HG03060 (cell line): ENCODE results near the gene ENO3.

Experiments
- ATAC-seq: cut with Tn5 transposase; IDR thresholded peaks from one replicate; pipeline ENCODE4 v1.9.1; 2021; ENCODE audit warnings: low read depth, moderate number of reproducible peaks; ENCODE audit not compliant: unreplicated experiment

Gene ENO3

DNA sequence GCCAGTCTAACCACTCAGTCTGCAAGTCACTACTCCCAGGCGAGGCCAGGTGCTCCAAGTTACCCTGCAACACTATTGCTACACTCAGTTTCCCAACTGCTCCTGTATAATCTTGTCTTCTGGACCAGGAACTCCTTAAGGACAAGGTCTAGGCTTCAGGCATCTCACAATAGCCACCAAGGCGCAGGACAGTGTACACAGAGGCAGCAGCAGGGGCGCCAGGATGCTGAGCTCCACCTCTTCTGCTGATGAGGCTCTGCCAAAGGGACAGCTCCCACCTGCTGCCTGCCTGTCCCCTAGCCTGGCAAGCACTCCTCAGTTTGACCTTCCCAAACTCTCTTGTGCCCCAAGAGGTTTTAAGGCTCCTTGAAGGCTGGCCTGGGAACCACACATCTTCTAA, 14.5 kb upstream of the ENO3 start:
- no peak for ATAC-seq

GRCh38 chr17:4937553-4937952, 13.4 kb upstream of the ENO3 start:
- ATAC-seq: no peak

DNA sequence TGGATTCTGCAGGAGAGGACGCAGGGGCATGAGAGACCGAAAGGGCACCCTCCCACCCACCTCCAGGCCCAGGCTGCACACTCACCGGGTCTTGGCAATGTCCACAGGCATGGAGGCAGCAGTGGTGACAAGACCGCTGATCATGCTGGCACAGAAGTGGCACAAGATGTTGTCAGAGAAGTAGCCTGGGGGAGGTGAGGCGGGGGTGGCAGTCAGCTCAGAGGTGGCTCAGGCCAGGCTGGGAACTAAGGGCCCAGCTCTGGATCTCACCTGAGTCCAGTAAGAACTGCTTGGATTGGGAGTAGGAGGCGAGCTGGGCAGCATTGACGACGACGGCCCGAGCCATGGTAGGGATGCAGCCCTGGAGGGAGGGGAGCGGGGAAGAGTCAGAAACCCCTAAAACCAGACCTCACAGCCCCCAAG, 12.8 kb upstream of the ENO3 start:
- ATAC-seq: no peak

- no peak for ATAC-seq
Measured at GRCh38 chr17:4938688-4939545, 12.0 kb upstream of the ENO3 start.

GRCh38 chr17:4939546-4939795, 11.4 kb upstream of the ENO3 start:
- ATAC-seq: no peak

- peak; percentile 80 for ATAC-seq
Measured at GRCh38 chr17:4939796-4940554, 10.9 kb upstream of the ENO3 start, which contains the start of the genes RNF167 and SLC25A11. Gene RNF167, plus strand, starts transcription at chr17:4940268. Its CDS starts 642 bp downstream, at chr17:4940910. Gene SLC25A11, minus strand, starts transcription at chr17:4940046. Its CDS starts 136 bp downstream, at chr17:4939910.

DNA sequence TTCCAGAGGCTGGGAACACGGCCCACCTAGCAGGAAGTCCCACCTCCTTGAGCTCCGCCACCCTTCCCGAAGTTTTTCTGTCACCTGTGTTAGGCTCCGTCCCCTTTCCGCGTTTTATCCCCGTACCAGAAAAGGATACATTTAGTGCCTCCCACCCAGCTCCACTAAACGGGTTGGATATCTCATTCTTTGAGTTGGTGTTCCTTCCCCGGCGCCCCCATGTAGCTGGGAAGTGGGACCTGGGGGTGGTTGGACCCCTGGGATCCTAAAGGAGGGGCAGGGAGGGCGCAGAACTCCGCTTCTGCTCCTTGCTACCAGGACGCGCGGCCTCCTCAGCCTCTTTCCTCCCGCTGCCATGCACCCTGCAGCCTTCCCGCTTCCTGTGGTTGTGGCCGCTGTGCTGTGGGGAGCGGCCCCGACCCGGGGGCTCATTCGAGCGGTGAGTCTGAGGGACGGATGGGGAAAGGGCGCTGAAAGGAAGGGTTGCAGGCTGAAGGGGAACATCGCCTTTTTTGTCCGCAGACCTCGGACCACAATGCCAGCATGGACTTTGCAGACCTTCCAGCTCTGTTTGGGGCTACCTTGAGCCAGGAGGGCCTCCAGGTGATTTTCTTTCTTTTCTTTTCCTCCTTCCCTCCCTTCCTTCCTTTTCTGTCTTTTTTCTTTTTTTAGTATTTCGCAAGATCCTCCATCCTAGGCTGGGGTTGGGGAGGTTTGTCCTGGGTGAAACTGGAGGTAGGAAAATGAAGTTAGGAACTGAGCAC, 10.2 kb upstream of the ENO3 start:
- no peak for ATAC-seq

DNA sequence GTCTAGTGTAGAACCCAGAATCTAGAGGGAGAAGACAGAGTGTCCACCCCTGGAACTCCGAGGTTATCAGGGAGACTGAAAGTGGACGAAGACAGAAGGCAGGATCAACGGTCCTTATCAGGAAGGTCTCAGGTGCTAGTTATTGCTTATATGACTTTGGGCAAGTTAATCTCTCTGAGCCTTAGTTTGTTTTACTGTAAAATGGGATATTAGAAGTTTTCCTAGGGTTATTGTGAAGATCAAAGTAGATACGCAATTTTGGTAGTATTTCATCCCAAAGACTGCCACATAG, 9.7 kb upstream of the ENO3 start:
- ATAC-seq: no peak

GRCh38 chr17:4942760-4943508, 8.0 kb upstream of the ENO3 start:
- ATAC-seq: no peak

GRCh38 chr17:4944163-4944553, 6.8 kb upstream of the ENO3 start:
- ATAC-seq: no peak

- no peak for ATAC-seq
Measured at GRCh38 chr17:4944554-4945175, 6.3 kb upstream of the ENO3 start.

GRCh38 chr17:4945176-4945943, 5.6 kb upstream of the ENO3 start:
- ATAC-seq: no peak

- ATAC-seq: no peak
Measured at GRCh38 chr17:4945944-4946280, 5.0 kb upstream of the ENO3 start.

DNA sequence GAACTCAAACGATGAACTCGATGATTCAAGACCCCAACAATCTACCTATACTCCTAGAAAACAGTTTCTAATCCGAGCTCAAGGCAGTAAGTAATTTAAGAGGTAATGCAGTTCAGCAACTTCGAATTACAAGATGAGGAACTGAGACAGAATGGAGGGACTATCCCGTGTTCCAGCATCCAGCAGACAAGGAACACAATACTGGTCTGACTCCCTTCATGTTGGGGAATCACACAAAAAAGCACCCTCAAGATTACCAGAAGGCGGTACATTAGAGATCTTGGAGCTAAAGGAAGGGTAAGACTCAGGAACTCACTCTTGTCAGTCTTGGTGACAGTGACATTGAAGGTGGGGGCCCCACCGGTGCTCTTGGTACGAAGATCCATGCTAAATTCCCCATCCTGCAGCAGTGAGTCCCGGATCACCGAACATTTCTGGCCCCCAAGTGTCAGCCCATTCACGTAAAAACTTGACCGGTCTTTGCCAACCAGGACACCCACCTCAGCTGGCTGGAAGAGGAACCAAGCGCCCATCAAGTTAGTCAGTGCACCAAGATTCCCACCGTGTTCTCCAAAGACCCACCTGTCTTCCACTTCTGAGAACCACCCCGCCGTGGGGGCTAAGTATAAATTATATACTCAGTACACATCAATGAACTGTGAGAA, 4.5 kb upstream of the ENO3 start:
- ATAC-seq: no peak

- no peak for ATAC-seq
Measured at GRCh38 chr17:4947010-4947410, 3.9 kb upstream of the ENO3 start.

- ATAC-seq: no peak
Measured at GRCh38 chr17:4947411-4948165, 3.3 kb upstream of the ENO3 start.

- no peak for ATAC-seq
Measured at GRCh38 chr17:4948166-4948930, 2.6 kb upstream of the ENO3 start, which contains the start of gene PFN1. Gene PFN1, minus strand, starts transcription at chr17:4948530. Its CDS starts 136 bp downstream, at chr17:4948394.

DNA sequence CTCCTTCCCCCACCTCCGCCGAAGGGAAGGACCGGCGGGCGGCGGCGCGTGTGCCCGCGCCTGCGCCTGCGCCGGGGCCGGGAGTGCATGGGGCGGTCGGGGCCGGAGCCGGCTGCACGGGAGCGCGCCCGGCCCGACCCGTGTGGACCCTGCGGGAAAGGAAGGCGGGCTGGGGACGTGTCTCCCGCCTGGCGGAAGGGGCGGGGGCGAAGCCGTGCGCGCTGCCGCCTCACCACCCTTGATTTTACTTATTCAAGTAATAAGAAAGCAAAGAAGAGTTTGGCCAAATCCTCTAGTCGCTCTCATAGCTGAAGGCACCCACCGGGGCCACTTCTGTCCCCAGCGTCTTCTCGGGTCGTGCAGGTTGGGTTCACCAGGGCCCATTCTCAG, 2.0 kb upstream of the ENO3 start:
- ATAC-seq: no peak
